Keratinocyte (primary cell): ENCODE results near the gene NMNAT2. TPM values are rescaled to one million over a fixed set of nuclear protein-coding genes. Genes with fewer than 3 reads are reported as not detected.

Experiments
- DNase-seq: peaks from one replicate; pipeline ENCODE4 v3.0.0-alpha.2; 2011; ENCODE audit warnings: low read depth, missing footprints, low spot score
- FAIRE-seq: peaks from 2 replicates; lab custom pipeline; 2011; peaks lifted over from hg19 to GRCh38; lab: Jason Lieb, UNC
- H2AFZ ChIP-seq: 2 replicates; pipeline ENCODE4 v1.6.0; 2012; ENCODE audit warnings: low read length, control low read depth, inconsistent platforms; ENCODE audit not compliant: control insufficient read depth
- H3K27ac ChIP-seq: 2 replicates; pipeline ENCODE4 v1.5.1; 2011; ENCODE audit warnings: low read length; ENCODE audit not compliant: control insufficient read depth, insufficient read depth
- H3K27me3 ChIP-seq: 3 replicates; pipeline ENCODE4 v1.6.0; 2011; ENCODE audit warnings: low read length; ENCODE audit not compliant: control insufficient read depth, insufficient read depth; ENCODE audit errors: extremely low read depth
- H3K36me3 ChIP-seq, 2 experiments: 2 replicates in 1 of 2; 3 replicates in 1 of 2; pipeline ENCODE4 v1.5.1; 2011; ENCODE audit warnings: low read length in 2 of 2, mild to moderate bottlenecking in 1 of 2; ENCODE audit not compliant: control insufficient read depth in 2 of 2, insufficient read depth in 2 of 2; ENCODE audit errors: extremely low read depth in 1 of 2
- H3K4me1 ChIP-seq: 3 replicates; pipeline ENCODE4 v1.5.1; 2011; ENCODE audit warnings: low read length; ENCODE audit not compliant: control insufficient read depth, insufficient read depth; ENCODE audit errors: extremely low read depth
- H3K4me2 ChIP-seq: 3 replicates; pipeline ENCODE4 v1.6.0; 2011; ENCODE audit warnings: low read depth, low read length; ENCODE audit not compliant: control insufficient read depth, insufficient read depth; ENCODE audit errors: extremely low read depth
- H3K4me3 ChIP-seq, 3 experiments: fragments of 200-600 bp in 1 of 3; sonication (generic) in 1 of 3; 2 replicates in 2 of 3; 3 replicates in 1 of 3; pipeline ENCODE4 v1.5.1; 2011 to 2016; ENCODE audit warnings: low read length in 3 of 3, mild to moderate bottlenecking in 3 of 3, control low read depth in 2 of 3, inconsistent platforms in 1 of 3, low read depth in 1 of 3, mixed read lengths in 1 of 3, mixed run types in 1 of 3, moderate library complexity in 1 of 3; ENCODE audit not compliant: control insufficient read depth in 2 of 3, insufficient read depth in 2 of 3; ENCODE audit errors: extremely low read depth in 1 of 3
- H3K79me2 ChIP-seq: 2 replicates; pipeline ENCODE4 v1.6.0; 2012; ENCODE audit warnings: low read length; ENCODE audit not compliant: control insufficient read depth, insufficient read depth
- H3K9ac ChIP-seq: 3 replicates; pipeline ENCODE4 v1.6.0; 2011; ENCODE audit warnings: low read length; ENCODE audit not compliant: control insufficient read depth, insufficient read depth; ENCODE audit errors: extremely low read depth
- H3K9me1 ChIP-seq: 3 replicates; pipeline ENCODE4 v1.6.0; 2011; ENCODE audit warnings: low read length; ENCODE audit not compliant: control insufficient read depth, insufficient read depth; ENCODE audit errors: extremely low read depth
- H3K9me3 ChIP-seq: 2 replicates; pipeline ENCODE4 v1.5.1; 2012; ENCODE audit warnings: low read depth, low read length; ENCODE audit not compliant: control insufficient read depth
- H4K20me1 ChIP-seq: 3 replicates; pipeline ENCODE4 v1.6.0; 2011; ENCODE audit warnings: low read length; ENCODE audit not compliant: control insufficient read depth, insufficient read depth; ENCODE audit errors: extremely low read depth
- EZH2 ChIP-seq: IDR thresholded peaks from one replicate; pipeline ENCODE4 v1.6.1; 2012; ENCODE audit warnings: inconsistent platforms, mild to moderate bottlenecking, low read length, moderate library complexity
- dilution Hi-C: fragments of 300-500 bp; cut with MboI; formaldehyde crosslinking; loops from one replicate; pipeline ENCODE4 v1.7.0; 2020; ENCODE audit warnings: low sequenced_read_pairs; ENCODE audit not compliant: extremely low pct_ligation_motif_present
- polyA plus RNA-seq, 5 experiments: library from polyadenylated mRNA; depleted of rRNA in 3 of 5; stranded (reverse) in 3 of 5; stranded (forward) in 1 of 5; unstranded in 1 of 5; fragments of >200 nt; gene quantifications; 1 replicate in 1 of 5; 2 replicates in 3 of 5; 3 replicates in 1 of 5; pipeline versions ENCODE4 v1.2.1 to v1.2.3, GENCODE V29; 2011 to 2012; ENCODE audit warnings: missing spikeins in 2 of 5, low read depth in 1 of 5, low replicate concordance in 1 of 5
- TF ChIP-seq, protein P1 (sequence below), 3 experiments: IDR thresholded peaks in 1 of 3; conservative IDR thresholded peaks in 1 of 3; optimal IDR thresholded peaks in 1 of 3; 2 replicates in 2 of 3; 3 replicates in 1 of 3; pipeline versions ENCODE3 to v1.5.1; 2011; ENCODE audit warnings: low read length in 3 of 3, mild to moderate bottlenecking in 3 of 3, moderate library complexity in 2 of 3, control low read depth in 1 of 3, inconsistent platforms in 1 of 3; ENCODE audit not compliant: insufficient read depth in 2 of 3; ENCODE audit errors: extremely low read depth in 1 of 3

The NMNAT2 gene
- polyA plus RNA-seq, 1 donor (not counting 4 experiments of a cell fraction or from before 2014, with no cell fraction given) = 0.72 TPM

DNA sequence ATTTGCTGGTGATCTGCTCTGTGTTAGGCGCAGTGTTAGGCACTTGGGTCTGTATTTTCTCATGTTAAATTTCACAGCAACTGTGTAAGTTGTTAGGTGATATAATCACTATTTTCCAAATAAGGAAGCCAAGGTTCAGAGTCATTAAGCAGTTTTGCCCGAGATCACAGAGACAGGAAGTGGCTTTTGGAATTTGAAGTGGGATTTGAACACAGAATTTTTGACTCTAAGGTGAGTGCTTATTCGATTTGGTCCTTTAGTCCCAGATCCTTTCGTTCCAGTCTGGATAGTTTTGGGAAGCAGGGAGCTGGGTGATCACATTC lies 114.9 kb downstream of the NMNAT2 start:
- H3K36me3 ChIP-seq = no peaks in the 10 kb centered on the region
- dilution Hi-C loops = no loop called here
- H4K20me1 ChIP-seq = no peaks in the 10 kb centered on the region
- H3K9me1 ChIP-seq = no peaks in the 10 kb centered on the region
- no peaks in the 10 kb centered on the region for H3K9me3 ChIP-seq
- FAIRE-seq (no peak), DNase-seq (no peak)
- H3K79me2 ChIP-seq = no peaks in the 10 kb centered on the region
- no peak overlapping the region for H3K9ac ChIP-seq
- H3K4me2 ChIP-seq = no peak overlapping the region
- no peak overlapping the region for H2AFZ ChIP-seq
- no peak overlapping the region for H3K27ac ChIP-seq
- H3K4me1 ChIP-seq = peaks cover 13% of the 10 kb centered on the region
- no peaks in the 10 kb centered on the region for H3K27me3 ChIP-seq
- TF ChIP-seq, protein P1, sequence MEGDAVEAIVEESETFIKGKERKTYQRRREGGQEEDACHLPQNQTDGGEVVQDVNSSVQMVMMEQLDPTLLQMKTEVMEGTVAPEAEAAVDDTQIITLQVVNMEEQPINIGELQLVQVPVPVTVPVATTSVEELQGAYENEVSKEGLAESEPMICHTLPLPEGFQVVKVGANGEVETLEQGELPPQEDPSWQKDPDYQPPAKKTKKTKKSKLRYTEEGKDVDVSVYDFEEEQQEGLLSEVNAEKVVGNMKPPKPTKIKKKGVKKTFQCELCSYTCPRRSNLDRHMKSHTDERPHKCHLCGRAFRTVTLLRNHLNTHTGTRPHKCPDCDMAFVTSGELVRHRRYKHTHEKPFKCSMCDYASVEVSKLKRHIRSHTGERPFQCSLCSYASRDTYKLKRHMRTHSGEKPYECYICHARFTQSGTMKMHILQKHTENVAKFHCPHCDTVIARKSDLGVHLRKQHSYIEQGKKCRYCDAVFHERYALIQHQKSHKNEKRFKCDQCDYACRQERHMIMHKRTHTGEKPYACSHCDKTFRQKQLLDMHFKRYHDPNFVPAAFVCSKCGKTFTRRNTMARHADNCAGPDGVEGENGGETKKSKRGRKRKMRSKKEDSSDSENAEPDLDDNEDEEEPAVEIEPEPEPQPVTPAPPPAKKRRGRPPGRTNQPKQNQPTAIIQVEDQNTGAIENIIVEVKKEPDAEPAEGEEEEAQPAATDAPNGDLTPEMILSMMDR (optimal IDR thresholded peaks at IDR 0.05 in 1 of 3, IDR thresholded peaks at IDR 0.05 in 1 of 3, conservative IDR thresholded peaks at IDR 0.05 in 1 of 3; ENCODE audit: extremely low read depth in 1 of 3, insufficient read depth in 2 of 3, low read length in 3 of 3) = no peak
- TF ChIP-seq EZH2 = no peak
- no peak overlapping the region for H3K4me3 ChIP-seq

DNA sequence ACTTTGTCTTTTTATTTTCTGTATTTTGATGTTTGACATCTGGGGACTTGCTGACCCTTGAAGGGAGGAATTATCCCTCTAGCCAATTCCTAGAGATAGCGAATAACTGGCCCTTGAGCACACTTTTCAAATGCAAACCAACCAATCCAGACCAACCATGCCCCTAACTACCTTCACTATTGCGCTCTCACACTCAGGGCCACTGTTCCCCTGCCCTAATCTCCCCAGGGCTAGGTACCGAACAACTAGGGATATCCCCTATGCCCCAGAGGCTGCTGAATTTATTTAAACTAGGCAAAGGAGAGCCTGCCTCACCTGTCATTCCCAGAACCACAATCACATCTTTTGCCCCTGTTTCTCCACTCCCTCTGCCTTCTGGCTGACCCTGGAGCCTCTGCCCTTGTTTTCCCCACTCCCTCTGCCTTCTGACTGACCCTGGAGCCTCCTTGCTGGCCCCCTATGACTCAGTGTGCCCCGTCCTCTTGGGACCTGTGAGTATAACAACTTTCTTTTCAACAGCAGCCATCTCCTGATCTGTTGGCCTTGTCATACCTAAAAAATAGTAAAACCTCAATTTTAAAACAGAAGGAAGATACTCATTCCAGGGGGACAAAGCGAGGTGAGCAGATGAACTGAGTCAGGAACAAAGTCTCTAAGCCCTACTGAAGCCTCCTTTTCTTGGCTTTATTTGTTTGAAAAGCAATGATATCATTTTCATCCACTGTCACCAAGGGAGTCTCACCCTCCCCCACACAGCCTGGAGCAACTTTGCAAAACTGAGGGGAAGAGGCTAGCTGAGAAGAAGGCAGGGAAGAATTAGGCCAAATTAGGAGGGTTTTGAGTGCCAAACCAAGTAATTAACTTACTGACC lies 115.5 kb downstream of the NMNAT2 start:
- Histone ChIP-seq H3K36me3 (no peaks in the 10 kb centered on the region), H3K4me1 (peaks cover 13% of the 10 kb centered on the region), H4K20me1 (no peaks in the 10 kb centered on the region), H3K4me3 (no peak overlapping the region), H3K9ac (no peak overlapping the region), H3K9me1 (no peaks in the 10 kb centered on the region), H3K9me3 (no peaks in the 10 kb centered on the region), H3K79me2 (no peaks in the 10 kb centered on the region), H3K4me2 (no peak overlapping the region), H2AFZ (no peak overlapping the region), H3K27ac (no peak overlapping the region), H3K27me3 (no peaks in the 10 kb centered on the region)
- dilution Hi-C loops = no loop called here
- no peak for DNase-seq
- no peak for FAIRE-seq
- TF ChIP-seq, protein P1 (optimal IDR thresholded peaks at IDR 0.05 in 1 of 3, IDR thresholded peaks at IDR 0.05 in 1 of 3, conservative IDR thresholded peaks at IDR 0.05 in 1 of 3; ENCODE audit: extremely low read depth in 1 of 3, insufficient read depth in 2 of 3, low read length in 3 of 3) = no peak
- no peak for TF ChIP-seq EZH2
